ENCODE results near the gene LRRC3. TPM values are rescaled to one million over a fixed set of nuclear protein-coding genes. Genes with fewer than 3 reads are reported as not detected.

Gene LRRC3
- total RNA-seq, 2 donors from 2014 or later: 3.5 TPM

DNA sequence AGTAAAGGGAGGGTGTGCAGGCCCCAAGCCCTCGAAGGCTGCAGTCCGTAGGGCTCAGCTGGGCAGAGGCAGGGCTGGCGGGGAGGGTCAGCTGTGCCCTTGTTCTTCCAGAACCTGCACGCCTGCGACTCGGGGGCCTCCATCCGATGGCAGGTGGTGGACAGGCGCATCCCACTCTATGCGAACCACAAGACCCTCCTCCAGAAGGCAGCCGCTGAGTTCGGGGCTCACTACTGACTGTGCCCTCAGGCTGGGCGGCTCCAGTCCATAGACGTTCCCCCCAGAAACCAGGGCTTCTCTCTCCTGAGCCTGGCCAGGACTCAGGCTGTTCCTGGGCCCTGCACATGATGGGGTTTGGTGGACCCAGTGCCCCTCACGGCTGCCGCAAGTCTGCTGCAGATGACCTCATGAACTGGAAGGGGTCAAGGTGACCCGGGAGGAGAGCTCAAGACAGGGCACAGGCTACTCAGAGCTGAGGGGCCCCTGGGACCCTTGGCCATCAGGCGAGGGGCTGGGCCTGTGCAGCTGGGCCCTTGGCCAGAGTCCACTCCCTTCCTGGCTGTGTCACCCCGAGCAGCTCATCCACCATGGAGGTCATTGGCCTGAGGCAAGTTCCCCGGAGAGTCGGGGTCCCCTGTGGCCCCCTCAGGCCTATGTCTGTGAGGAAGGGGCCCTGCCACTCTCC is 13.6 kb upstream of the LRRC3 start:
- Mint-ChIP-seq H3K36me3 (ENCODE audit: low read depth) (peaks cover 24% of the 10 kb centered on the region), H3K27me3 (no peaks in the 10 kb centered on the region), H3K9me3 (no peaks in the 10 kb centered on the region), H3K27ac (no peak overlapping the region), H3K4me3 (no peak overlapping the region), H3K4me1 (no peaks in the 10 kb centered on the region)
- no peak for ATAC-seq (replicated peaks)

DNA sequence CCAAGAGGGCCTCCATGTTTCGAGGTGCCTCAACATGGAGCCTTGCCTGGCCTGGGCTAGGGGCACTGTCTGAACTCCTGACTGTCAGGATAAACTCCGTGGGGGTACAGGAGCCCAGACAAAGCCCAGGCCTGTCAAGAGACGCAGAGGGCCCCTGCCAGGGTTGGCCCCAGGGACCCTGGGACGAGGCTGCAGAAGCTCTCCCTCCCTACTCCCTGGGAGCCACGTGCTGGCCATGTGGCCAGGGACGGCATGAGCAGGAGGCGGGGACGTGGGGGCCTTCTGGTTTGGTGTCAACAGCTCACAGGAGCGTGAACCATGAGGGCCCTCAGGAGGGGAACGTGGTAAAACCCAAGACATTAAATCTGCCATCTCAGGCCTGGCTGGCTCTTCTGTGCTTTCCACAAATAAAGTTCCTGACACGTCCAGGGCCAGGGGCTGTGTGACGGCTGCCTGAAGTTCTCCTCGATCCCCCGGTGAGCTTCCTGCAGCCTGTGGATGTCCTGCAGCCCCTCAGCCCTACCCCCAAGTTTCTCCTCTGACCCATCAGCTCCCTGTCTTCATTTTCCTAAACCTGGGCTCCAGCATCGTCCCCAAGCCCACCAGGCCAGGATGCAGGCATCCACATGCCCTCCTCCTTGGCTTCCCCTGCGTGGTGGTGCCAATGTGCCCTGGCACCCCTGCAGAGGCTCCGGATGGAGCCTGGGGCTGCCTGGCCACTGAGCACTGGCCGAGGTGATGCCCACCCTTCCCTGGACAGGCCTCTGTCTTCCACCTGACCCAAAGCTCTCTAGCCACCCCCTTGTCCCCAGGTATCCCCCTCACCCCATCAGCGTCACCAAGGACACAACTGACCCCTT is 12.8 kb upstream of the LRRC3 start:
- no peak for ATAC-seq (replicated peaks)
- Mint-ChIP-seq H3K4me1 (no peaks in the 10 kb centered on the region), H3K4me3 (no peak overlapping the region), H3K36me3 (ENCODE audit: low read depth) (peaks cover 24% of the 10 kb centered on the region), H3K27ac (no peak overlapping the region), H3K27me3 (no peaks in the 10 kb centered on the region), H3K9me3 (no peaks in the 10 kb centered on the region)

GRCh38 chr21:44443291-44443890 is 11.9 kb upstream of the LRRC3 start:
- Mint-ChIP-seq H3K9me3 (no peaks in the 10 kb centered on the region), H3K4me1 (no peaks in the 10 kb centered on the region), H3K27me3 (no peaks in the 10 kb centered on the region), H3K36me3 (ENCODE audit: low read depth) (peaks cover 24% of the 10 kb centered on the region), H3K27ac (no peak overlapping the region), H3K4me3 (no peak overlapping the region)
- ATAC-seq (replicated peaks): no peak

DNA sequence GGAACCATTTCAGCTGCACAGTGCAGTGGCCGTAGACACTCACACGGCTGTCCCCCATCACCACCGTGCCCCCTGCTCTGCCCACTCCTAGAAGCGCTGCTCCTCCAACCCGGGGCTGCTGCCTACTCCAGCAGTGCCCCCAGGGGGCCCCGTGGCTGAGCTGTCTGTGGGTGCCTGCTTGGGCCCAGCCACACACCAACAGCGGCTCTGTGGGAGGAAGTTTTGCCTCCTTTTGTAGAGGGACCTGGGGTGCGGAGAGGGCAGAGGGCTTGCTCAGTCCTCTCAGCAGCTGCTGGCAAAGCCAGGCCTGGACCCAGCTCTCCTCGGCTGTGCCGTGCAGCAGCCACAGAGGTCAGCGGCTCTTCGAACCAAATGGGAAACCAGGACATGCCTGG is 11.4 kb upstream of the LRRC3 start:
- Mint-ChIP-seq H3K9me3 (no peaks in the 10 kb centered on the region), H3K36me3 (ENCODE audit: low read depth) (peaks cover 24% of the 10 kb centered on the region), H3K4me1 (no peaks in the 10 kb centered on the region), H3K4me3 (no peak overlapping the region), H3K27ac (no peak overlapping the region), H3K27me3 (no peaks in the 10 kb centered on the region)
- ATAC-seq (replicated peaks): no peak

- ATAC-seq (replicated peaks): peak; percentile 21
- Mint-ChIP-seq H3K9me3 (no peaks in the 10 kb centered on the region), H3K27me3 (no peaks in the 10 kb centered on the region), H3K36me3 (ENCODE audit: low read depth) (peaks cover 22% of the 10 kb centered on the region), H3K4me3 (no peak overlapping the region), H3K4me1 (no peaks in the 10 kb centered on the region), H3K27ac (no peak overlapping the region)
Measured at GRCh38 chr21:44444286-44444931, 10.9 kb upstream of the LRRC3 start.

- Mint-ChIP-seq H3K36me3 (ENCODE audit: low read depth) (peaks cover 14% of the 10 kb centered on the region), H3K4me3 (no peak overlapping the region), H3K27ac (no peak overlapping the region), H3K9me3 (no peaks in the 10 kb centered on the region), H3K4me1 (no peaks in the 10 kb centered on the region), H3K27me3 (no peaks in the 10 kb centered on the region)
- no peak for ATAC-seq (replicated peaks)
Measured at GRCh38 chr21:44445145-44445812, 10.0 kb upstream of the LRRC3 start.

DNA sequence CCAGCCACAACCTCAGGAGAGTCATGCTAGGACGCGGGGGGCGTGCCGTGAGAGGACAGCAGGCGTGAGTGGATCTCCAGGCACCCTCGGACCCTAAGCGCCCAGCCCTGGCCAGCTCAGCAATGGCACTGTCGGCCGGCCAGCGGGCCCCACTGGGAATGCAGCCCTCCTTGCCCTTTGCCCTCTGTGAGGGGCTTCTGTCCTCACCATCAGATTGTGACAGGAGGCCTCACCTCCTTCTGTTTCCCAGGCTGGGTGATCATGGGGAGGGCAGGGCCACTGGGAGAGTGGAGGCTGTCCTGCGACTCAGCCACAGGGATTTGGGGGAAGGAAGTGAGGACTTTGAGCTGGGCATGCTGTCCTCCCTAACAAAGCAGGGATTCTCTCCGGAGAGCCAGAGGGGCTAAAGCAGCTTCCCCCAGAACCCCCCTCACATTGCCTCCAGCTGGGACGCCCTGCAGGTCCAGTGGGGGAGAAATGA is 6.6 kb upstream of the LRRC3 start:
- no peak overlapping the region for H3K4me3 Mint-ChIP-seq
- peaks cover 3% of the 10 kb centered on the region for H3K27me3 Mint-ChIP-seq
- H3K9me3 Mint-ChIP-seq: peaks cover 4% of the 10 kb centered on the region
- H3K27ac Mint-ChIP-seq: no peak overlapping the region
- no peaks in the 10 kb centered on the region for H3K36me3 Mint-ChIP-seq (ENCODE audit: low read depth)
- no peaks in the 10 kb centered on the region for H3K4me1 Mint-ChIP-seq
- ATAC-seq (replicated peaks): no peak

DNA sequence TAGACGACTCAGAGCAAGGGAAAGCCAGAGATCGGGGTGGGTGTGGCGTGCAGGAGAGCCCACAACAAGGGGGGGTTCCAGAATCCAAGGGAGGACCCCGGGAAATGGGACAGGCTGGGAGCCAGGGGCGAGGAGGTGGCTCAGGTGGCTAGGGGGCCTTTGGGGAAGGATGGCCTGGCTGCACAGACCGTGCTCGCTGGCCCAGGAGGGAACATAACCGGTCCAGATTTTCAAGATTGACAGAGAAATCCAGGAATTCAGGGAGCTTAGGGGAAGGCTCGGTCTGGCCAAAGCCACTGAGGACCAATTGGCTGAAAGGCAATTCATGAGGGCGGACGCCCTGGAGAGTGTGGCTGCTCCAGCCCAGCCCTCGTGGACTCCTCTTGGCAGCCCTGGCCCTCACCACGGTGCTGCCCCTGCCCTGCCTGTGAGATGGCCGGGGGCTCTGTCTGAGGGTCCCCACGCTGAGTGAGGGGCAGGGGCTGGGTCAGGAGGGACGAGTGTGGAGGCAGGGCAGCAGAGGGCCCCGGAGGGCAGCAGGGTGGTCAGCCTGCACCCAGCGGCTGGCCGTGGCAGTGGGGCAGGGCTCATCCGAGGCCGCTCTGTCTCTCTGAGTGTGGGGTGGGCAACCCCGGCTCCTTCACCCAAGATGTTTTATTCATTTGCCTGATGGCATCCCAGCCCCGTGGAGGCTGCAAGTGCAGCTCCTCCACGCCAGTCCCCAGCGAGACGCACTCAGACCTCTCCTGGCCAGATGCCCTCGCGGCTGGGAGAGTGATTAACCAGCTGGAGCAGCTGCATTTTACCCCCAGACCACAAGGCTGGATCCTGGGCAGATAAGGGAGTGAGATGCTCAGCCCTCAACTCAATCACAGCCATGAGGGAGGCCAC is 5.6 kb upstream of the LRRC3 start:
- no peaks in the 10 kb centered on the region for H3K4me1 Mint-ChIP-seq
- no peaks in the 10 kb centered on the region for H3K36me3 Mint-ChIP-seq (ENCODE audit: low read depth)
- H3K9me3 Mint-ChIP-seq: peaks cover 4% of the 10 kb centered on the region
- peaks cover 3% of the 10 kb centered on the region for H3K27me3 Mint-ChIP-seq
- no peak overlapping the region for H3K27ac Mint-ChIP-seq
- H3K4me3 Mint-ChIP-seq: no peak overlapping the region
- ATAC-seq (replicated peaks): no peak

DNA sequence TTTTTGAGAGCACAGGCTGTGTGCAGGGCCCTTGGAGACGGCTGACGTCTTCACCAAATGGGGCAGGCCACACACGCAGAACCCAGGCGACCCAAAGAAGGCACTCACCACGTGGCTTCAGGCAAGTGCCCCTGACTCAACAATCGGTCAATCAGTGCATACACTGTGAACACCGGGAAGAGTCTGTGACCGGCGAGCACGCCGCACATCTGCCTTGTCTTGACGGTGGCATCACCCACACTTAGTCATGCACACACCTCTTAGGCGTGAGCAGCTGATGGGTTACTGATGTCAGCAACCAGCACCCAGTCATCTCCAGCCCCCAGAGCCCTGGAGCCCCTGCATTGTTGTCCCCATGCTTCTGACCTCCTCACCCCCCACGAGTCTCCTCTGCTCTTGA is 4.9 kb upstream of the LRRC3 start:
- Mint-ChIP-seq H3K27ac (no peak overlapping the region), H3K9me3 (peaks cover 4% of the 10 kb centered on the region), H3K4me1 (no peaks in the 10 kb centered on the region), H3K4me3 (no peak overlapping the region), H3K36me3 (ENCODE audit: low read depth) (no peaks in the 10 kb centered on the region), H3K27me3 (peaks cover 3% of the 10 kb centered on the region)
- no peak for ATAC-seq (replicated peaks)

DNA sequence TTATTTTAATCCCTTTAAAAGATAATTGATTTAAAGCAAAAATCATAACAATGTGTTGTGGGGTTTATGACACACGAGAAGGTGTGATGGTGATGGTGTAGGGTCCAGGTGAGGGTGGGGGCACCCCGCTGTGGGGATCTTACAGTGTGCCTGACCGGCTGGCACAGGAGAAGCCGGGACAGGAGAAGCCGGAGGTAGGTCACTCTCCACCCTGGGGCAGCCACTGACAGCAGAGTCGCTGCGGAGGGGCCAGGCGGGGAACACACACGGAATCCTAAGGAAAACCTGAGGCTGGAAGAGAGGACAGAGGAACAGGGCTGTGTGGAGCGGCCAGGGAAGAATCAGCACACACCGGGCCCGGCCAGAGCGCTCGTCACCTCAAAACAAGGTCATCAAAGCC is 4.3 kb upstream of the LRRC3 start:
- Mint-ChIP-seq H3K27ac (no peak overlapping the region), H3K4me1 (no peaks in the 10 kb centered on the region), H3K36me3 (ENCODE audit: low read depth) (no peaks in the 10 kb centered on the region), H3K4me3 (no peak overlapping the region), H3K9me3 (peaks cover 4% of the 10 kb centered on the region), H3K27me3 (peaks cover 3% of the 10 kb centered on the region)
- ATAC-seq (replicated peaks): no peak

GRCh38 chr21:44453120-44453519 is 2.2 kb upstream of the LRRC3 start:
- Mint-ChIP-seq H3K4me1 (no peaks in the 10 kb centered on the region), H3K4me3 (no peak overlapping the region), H3K27ac (no peak overlapping the region), H3K27me3 (peaks cover 3% of the 10 kb centered on the region), H3K36me3 (ENCODE audit: low read depth) (no peaks in the 10 kb centered on the region), H3K9me3 (peaks cover 4% of the 10 kb centered on the region)
- no peak for ATAC-seq (replicated peaks)

- no peak for ATAC-seq (replicated peaks)
- Mint-ChIP-seq H3K27ac (no peak overlapping the region), H3K4me1 (no peaks in the 10 kb centered on the region), H3K36me3 (ENCODE audit: low read depth) (no peaks in the 10 kb centered on the region), H3K4me3 (peak overlapping the region; percentile 50), H3K27me3 (peaks cover 3% of the 10 kb centered on the region), H3K9me3 (peaks cover 4% of the 10 kb centered on the region)
Measured at GRCh38 chr21:44454058-44454457, 1.3 kb upstream of the LRRC3 start.

GRCh38 chr21:44455524-44456213 is 359 bp downstream of the LRRC3 start:
- peak; percentile 65 for ATAC-seq (replicated peaks)
- H3K9me3 Mint-ChIP-seq: peaks cover 4% of the 10 kb centered on the region
- H3K27me3 Mint-ChIP-seq: peaks cover 3% of the 10 kb centered on the region
- no peaks in the 10 kb centered on the region for H3K36me3 Mint-ChIP-seq (ENCODE audit: low read depth)
- H3K4me1 Mint-ChIP-seq: no peaks in the 10 kb centered on the region
- no peak overlapping the region for H3K27ac Mint-ChIP-seq
- peak overlapping the region; percentile 50 for H3K4me3 Mint-ChIP-seq

Measured in activated T-helper 17 cell treated with anti-CD3 and anti-CD28 coated beads, Interleukin-2, amount 50 U/mL, for 72 hours (primary cell).